IMR-90 (cell line): ENCODE results near the gene CACNA1G.

Experiments
- CTCF ChIP-seq: conservative IDR thresholded peaks from 2 replicates; pipeline ENCODE4 v1.5.1; 2012; ENCODE audit warnings: mild to moderate bottlenecking, low read depth, low read length, improper control_type of control experiment
- MXI1 ChIP-seq: IDR thresholded peaks from 2 replicates; pipeline ENCODE4 v1.6.1; 2012; ENCODE audit warnings: low read depth, mild to moderate bottlenecking, low read length, moderate library complexity, borderline replicate concordance
- RCOR1 ChIP-seq: IDR thresholded peaks from 2 replicates; pipeline ENCODE4 v1.6.1; 2012; ENCODE audit warnings: mild to moderate bottlenecking, low read length, improper control_type of control experiment; ENCODE audit not compliant: insufficient replicate concordance

GRCh38 chr17:50584749-50585148, 24.2 kb downstream of the CACNA1G start:
- TF ChIP-seq CTCF, result no peak
- no peak for TF ChIP-seq RCOR1
- TF ChIP-seq MXI1, result no peak
